ENCODE results near the gene DNAJB12. TPM values are rescaled to one million over a fixed set of nuclear protein-coding genes. Genes with fewer than 3 reads are reported as not detected.

Gene DNAJB12
- polyA plus RNA-seq, 1 donor (not counting 4 experiments of a cell fraction or from before 2014, with no cell fraction given), result 12.0 TPM

- peak overlapping the region; percentile 94 for H3K27ac ChIP-seq (ENCODE audit: control insufficient read depth, insufficient read depth, low read length)
- H3K4me2 ChIP-seq (ENCODE audit: control insufficient read depth, extremely low read depth, insufficient read depth, low read depth, low read length), result peak overlapping the region; percentile 29
- H3K9me1 ChIP-seq (ENCODE audit: control insufficient read depth, extremely low read depth, insufficient read depth, low read length), result no peaks in the 10 kb centered on the region
- no peaks in the 10 kb centered on the region for H4K20me1 ChIP-seq (ENCODE audit: control insufficient read depth, extremely low read depth, insufficient read depth, low read length)
- peaks cover 57% of the 10 kb centered on the region for H3K4me1 ChIP-seq (ENCODE audit: control insufficient read depth, extremely low read depth, insufficient read depth, low read length)
- H3K9me3 ChIP-seq (ENCODE audit: control insufficient read depth, low read depth, low read length), result no peaks in the 10 kb centered on the region
- no peaks in the 10 kb centered on the region for H3K79me2 ChIP-seq (ENCODE audit: control insufficient read depth, insufficient read depth, low read length)
- peak overlapping the region in 1 of 3 experiments; percentile 55 for H3K4me3 ChIP-seq (ENCODE audit: control insufficient read depth in 2 of 3, extremely low read depth in 1 of 3, insufficient read depth in 2 of 3, low read depth in 1 of 3, low read length in 3 of 3)
- H3K36me3 ChIP-seq (ENCODE audit: control insufficient read depth in 2 of 2, extremely low read depth in 1 of 2, insufficient read depth in 2 of 2, low read length in 2 of 2), result no peaks in the 10 kb centered on the region
- H2AFZ ChIP-seq (ENCODE audit: control insufficient read depth, low read length), result no peak overlapping the region
- peak; percentile 39 for FAIRE-seq
- peak; percentile 99 for DNase-seq (ENCODE audit: low read depth, low spot score)
- TF ChIP-seq CTCF (optimal IDR thresholded peaks at IDR 0.05 in 1 of 3, IDR thresholded peaks at IDR 0.05 in 1 of 3, conservative IDR thresholded peaks at IDR 0.05 in 1 of 3; ENCODE audit: extremely low read depth in 1 of 3, insufficient read depth in 2 of 3, low read length in 3 of 3), result no peak
- no peak for TF ChIP-seq EZH2 (IDR thresholded peaks at IDR 0.05; ENCODE audit: low read length)
- H3K27me3 ChIP-seq (ENCODE audit: control insufficient read depth, extremely low read depth, insufficient read depth, low read length), result no peaks in the 10 kb centered on the region
- dilution Hi-C loops (cut with MboI; ENCODE audit: extremely low pct_ligation_motif_present, low sequenced_read_pairs), result no loop called here
- peak overlapping the region; percentile 91 for H3K9ac ChIP-seq (ENCODE audit: control insufficient read depth, extremely low read depth, insufficient read depth, low read length)
Measured at GRCh38 chr10:72320676-72321247, 34.0 kb downstream of the DNAJB12 start.

- dilution Hi-C loops (cut with MboI; ENCODE audit: extremely low pct_ligation_motif_present, low sequenced_read_pairs), result no loop called here
- Histone ChIP-seq H3K4me2 (ENCODE audit: control insufficient read depth, extremely low read depth, insufficient read depth, low read depth, low read length) (peak overlapping the region; percentile 29), H2AFZ (ENCODE audit: control insufficient read depth, low read length) (no peak overlapping the region), H3K9me1 (ENCODE audit: control insufficient read depth, extremely low read depth, insufficient read depth, low read length) (no peaks in the 10 kb centered on the region), H3K27ac (ENCODE audit: control insufficient read depth, insufficient read depth, low read length) (peak overlapping the region; percentile 94), H3K4me3 (ENCODE audit: control insufficient read depth in 2 of 3, extremely low read depth in 1 of 3, insufficient read depth in 2 of 3, low read depth in 1 of 3, low read length in 3 of 3) (peak overlapping the region; percentile 17 to 37 (median 36)), H3K9ac (ENCODE audit: control insufficient read depth, extremely low read depth, insufficient read depth, low read length) (peak overlapping the region; percentile 91), H3K79me2 (ENCODE audit: control insufficient read depth, insufficient read depth, low read length) (no peaks in the 10 kb centered on the region), H3K9me3 (ENCODE audit: control insufficient read depth, low read depth, low read length) (no peaks in the 10 kb centered on the region), H3K4me1 (ENCODE audit: control insufficient read depth, extremely low read depth, insufficient read depth, low read length) (peaks cover 67% of the 10 kb centered on the region), H3K27me3 (ENCODE audit: control insufficient read depth, extremely low read depth, insufficient read depth, low read length) (no peaks in the 10 kb centered on the region), H3K36me3 (ENCODE audit: control insufficient read depth in 2 of 2, extremely low read depth in 1 of 2, insufficient read depth in 2 of 2, low read length in 2 of 2) (no peaks in the 10 kb centered on the region), H4K20me1 (ENCODE audit: control insufficient read depth, extremely low read depth, insufficient read depth, low read length) (no peaks in the 10 kb centered on the region)
- TF ChIP-seq CTCF (optimal IDR thresholded peaks at IDR 0.05 in 1 of 3, IDR thresholded peaks at IDR 0.05 in 1 of 3, conservative IDR thresholded peaks at IDR 0.05 in 1 of 3; ENCODE audit: extremely low read depth in 1 of 3, insufficient read depth in 2 of 3, low read length in 3 of 3) (no peak), EZH2 (IDR thresholded peaks at IDR 0.05; ENCODE audit: low read length) (no peak)
- peak; percentile 100 for DNase-seq (ENCODE audit: low read depth, low spot score)
- peak; percentile 26 for FAIRE-seq
Measured at GRCh38 chr10:72319416-72320254, 35.1 kb downstream of the DNAJB12 start.

Data from keratinocyte (primary cell).